Hematopoietic multipotent progenitor cell treated with erythropoietin and hydrocortisone succinate and interleukin-3 and kit ligand, for 17 days (in vitro differentiated cells): ENCODE measurements around the gene SGK1.
A peak's percentile ranks its signal among the peaks of the same experiment; 100 is the strongest.
"Not testable (repeated sequence)": the region's sequence is repeated elsewhere in the genome, so short reads cannot be mapped to it uniquely, and the experiment has no call there.

ENCODE experiments used
- DNase-seq: peaks from one replicate; pipeline ENCODE4 v3.0.0-alpha.2; 2015; ENCODE audit warnings: low spot score

Gene SGK1

DNA sequence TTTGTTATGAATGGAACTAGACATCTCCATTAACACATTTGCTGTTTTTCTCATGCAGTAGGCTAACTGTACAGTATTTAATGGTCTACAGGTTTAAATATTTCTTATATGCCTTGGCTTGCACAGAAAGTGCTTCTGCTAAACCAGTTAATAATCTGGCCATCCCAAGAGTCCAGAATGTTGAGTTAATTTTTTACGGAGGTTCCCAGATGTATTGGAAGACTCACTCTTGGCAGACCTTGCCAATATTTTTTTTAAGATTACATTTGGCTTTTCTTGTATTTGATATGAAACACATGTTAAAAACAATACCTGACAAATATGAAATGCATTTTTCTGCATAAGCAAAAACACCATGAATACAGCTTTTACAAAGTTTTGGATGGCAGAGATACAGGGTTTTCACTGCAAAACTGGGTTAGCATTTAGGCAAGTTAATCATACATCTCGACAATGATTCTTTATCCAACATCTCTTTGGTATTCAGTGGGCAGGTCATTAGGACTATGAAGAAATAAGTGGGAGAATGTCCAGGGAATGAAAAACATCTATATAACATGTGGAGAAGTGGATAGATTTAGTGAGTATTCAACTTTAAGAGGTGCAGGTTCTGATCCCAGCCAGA is 94.0 kb downstream of the SGK1 start:
- no peak for DNase-seq

- no peak for DNase-seq
Observed at GRCh38 chr6:134221250-134221649, 96.7 kb downstream of the SGK1 start.

GRCh38 chr6:134217798-134218140 is 100.1 kb downstream of the SGK1 start:
- no peak for DNase-seq

GRCh38 chr6:134217105-134217797 is 100.7 kb downstream of the SGK1 start:
- no peak for DNase-seq

GRCh38 chr6:134216301-134217010 is 101.5 kb downstream of the SGK1 start:
- DNase-seq: no peak

- DNase-seq: not testable (repeated sequence)
Observed at GRCh38 chr6:134213410-134213809, 104.5 kb downstream of the SGK1 start.

DNA sequence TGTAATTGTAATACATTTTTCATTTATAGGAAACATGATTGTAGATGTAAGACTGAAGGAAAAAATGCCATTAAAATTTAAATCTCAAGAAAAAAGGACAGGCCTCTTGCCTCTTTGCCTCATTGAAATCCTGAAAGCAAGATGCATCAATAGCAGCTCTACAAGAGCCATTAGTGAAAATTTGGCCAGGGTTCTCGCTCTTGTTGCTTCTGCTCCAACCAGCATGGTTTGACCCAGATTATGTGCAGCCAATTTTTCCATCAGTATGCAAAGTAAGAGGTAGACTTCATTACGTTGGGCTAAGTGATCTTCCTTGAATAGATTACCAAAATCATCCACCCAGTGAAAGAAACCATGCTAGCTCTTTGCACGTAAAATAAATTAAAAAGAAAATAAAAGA is 106.6 kb downstream of the SGK1 start:
- DNase-seq: no peak

DNA sequence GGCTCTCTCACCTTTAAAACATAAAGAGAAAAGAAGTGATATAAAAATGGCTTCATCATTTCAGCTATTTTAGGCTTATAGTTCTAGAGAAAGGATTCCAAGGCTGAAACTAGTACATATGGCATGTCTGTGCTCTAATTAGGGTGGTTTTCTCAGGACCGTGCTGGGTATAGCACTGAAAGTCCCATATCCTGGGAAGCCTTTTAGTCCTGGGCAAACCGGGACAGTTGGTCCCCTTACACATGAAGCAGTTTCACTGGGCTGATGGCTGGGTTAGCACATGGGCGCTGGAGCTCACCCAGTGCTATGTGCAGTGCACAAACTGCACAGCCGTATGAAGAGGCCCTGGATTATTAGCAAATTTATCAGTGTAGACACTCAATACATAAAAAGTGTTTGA is 110.5 kb downstream of the SGK1 start:
- DNase-seq: no peak

DNA sequence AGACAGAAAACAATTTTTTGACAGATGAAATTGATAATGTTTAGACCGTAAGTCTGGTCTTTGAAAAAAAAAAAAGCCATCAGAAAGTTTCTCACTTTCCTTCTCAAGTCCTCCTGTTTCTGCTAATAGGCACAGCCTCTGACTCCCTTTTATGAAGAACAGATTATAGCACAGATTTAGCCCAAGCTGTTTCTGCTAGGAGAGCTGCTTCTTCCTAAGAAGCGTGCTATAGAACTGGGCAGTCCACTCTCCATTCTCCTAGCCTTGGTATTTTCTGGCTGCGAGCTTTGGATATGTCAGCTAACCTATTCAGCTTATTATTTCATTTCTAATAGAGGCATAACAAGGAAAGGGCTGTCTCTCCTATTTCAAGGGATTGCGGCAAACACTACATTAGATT is 112.5 kb downstream of the SGK1 start:
- no peak for DNase-seq

GRCh38 chr6:134204759-134205158 is 113.2 kb downstream of the SGK1 start:
- DNase-seq: not testable (repeated sequence)

GRCh38 chr6:134204031-134204430 is 113.9 kb downstream of the SGK1 start:
- no peak for DNase-seq

DNA sequence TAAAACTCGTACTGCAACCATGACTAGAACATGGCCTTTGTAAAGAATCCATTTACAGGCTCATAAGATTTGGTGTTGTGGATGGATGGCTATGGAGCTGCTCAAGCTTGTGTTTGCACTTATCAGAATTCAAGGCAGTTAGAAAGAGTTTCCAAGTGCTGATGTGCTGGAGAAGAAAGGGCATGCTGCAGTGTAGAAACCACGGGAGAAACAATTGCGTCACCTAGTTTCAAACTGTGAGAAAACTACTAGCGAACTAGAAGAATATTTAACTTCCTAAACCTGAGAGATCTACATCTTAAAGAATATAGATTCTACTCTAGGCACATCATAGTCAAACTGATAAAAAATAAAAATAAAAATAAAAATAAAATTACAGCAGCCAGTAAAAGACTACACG is 116.2 kb downstream of the SGK1 start:
- no peak for DNase-seq

GRCh38 chr6:134199848-134200606 is 117.9 kb downstream of the SGK1 start:
- no peak for DNase-seq

DNA sequence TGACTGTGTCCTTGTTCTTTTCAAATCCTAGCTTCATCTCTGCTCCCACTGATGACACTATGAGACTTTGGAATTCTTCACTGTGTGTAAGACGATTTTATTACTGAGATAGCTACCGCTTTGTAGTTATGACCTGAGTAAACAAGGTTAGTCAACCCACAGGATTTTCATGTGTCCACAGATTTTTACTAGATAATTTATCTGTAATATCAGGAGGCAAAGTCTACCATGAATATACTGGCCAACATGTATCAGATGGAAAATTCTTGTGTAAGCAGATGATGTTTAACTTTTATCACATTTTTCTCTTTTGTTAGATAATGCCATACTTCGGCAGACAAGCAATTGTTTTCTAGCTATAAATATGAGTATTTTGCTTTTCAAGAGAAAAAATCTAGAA is 119.8 kb downstream of the SGK1 start:
- DNase-seq: no peak

- DNase-seq: not testable (repeated sequence)
Observed at GRCh38 chr6:134197685-134198084, 120.2 kb downstream of the SGK1 start.

DNA sequence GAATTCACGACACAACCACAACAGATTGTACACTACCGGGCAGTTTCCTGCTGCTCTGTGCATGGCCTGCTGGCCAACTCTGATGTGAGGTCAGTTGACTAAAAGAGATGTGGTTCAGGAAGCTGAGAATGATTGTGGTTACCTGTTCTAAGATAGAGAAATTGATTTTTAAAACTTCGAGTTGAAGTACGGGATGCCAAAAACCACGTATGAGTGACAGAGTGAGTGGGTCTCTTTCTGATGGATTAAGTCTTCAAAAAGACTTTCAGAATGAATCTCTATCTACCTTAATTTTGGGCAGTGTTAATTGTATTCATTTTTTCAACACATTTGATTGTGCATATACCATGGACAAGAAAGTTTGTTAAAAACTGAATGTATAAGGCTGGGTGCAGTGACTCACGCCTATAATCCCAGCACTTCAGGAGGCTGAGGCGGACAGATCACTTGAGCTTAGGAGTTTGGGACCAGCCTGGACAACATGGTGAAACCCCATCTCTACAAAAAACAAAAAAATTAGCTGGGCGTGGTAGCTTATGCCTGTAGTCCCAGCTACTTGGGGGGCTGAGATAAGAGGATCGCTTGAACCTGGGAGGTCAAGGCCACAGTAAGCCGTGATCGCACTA is 121.2 kb downstream of the SGK1 start:
- peak; percentile 42 for DNase-seq

GRCh38 chr6:134195985-134196384 is 121.9 kb downstream of the SGK1 start:
- no peak for DNase-seq

GRCh38 chr6:134195164-134195906 is 122.6 kb downstream of the SGK1 start:
- peak; percentile 56 for DNase-seq

GRCh38 chr6:134193536-134194498 is 124.1 kb downstream of the SGK1 start:
- DNase-seq: no peak

- not testable (repeated sequence) for DNase-seq
Observed at GRCh38 chr6:134192609-134193008, 125.3 kb downstream of the SGK1 start.
